CD4-positive, alpha-beta T cell (primary cell): ENCODE results near the gene ERFE. TPM values are rescaled to one million over a fixed set of nuclear protein-coding genes. Genes with fewer than 3 reads are reported as not detected.
"Not testable (repeated sequence)": the region's sequence is repeated elsewhere in the genome, so short reads cannot be mapped to it uniquely, and the experiment has no call there.

ENCODE experiments used
- ATAC-seq: fragments of 200-7000 bp; cut with Tn5 transposase; one replicate; pipeline ENCODE4 v1.10.0; 2022; ENCODE audit warnings: mild to moderate bottlenecking; ENCODE audit not compliant: poor library complexity
- CTCF ChIA-PET: fragments of 350-600 bp; sonication (Branson Sonifier 250); formaldehyde crosslinking; loops from one replicate; lab custom pipeline; 2021; ENCODE audit warnings: antibody characterized with exemption, inconsistent platforms; lab: Charles Lee
- POLR2A ChIA-PET: fragments of 350-600 bp; sonication (Branson Sonifier 250); formaldehyde crosslinking; loops from one replicate; lab custom pipeline; 2021; ENCODE audit warnings: antibody characterized with exemption, inconsistent platforms; lab: Charles Lee
- DNase-seq, 14 experiments: peaks; one replicate each; pipeline ENCODE4 v3.0.0-alpha.2; 2013 to 2020; ENCODE audit warnings: mixed read lengths in 2 of 14
- H3K27ac ChIP-seq, 2 donors: one replicate each; pipeline versions ENCODE4 v1.5.1 to v1.7.0; 2013; ENCODE audit warnings: low read length in 2 of 2, low read depth in 1 of 2, mild to moderate bottlenecking in 1 of 2
- H3K27me3 ChIP-seq, 2 experiments: 1 replicate in 1 of 2; 2 replicates in 1 of 2; pipeline versions ENCODE4 v1.6.1 to v1.7.0; 2013; ENCODE audit warnings: low read length in 2 of 2, control low read depth in 1 of 2, mild to moderate bottlenecking in 1 of 2, moderate library complexity in 1 of 2; ENCODE audit not compliant: insufficient read depth in 2 of 2, control insufficient read depth in 1 of 2
- H3K36me3 ChIP-seq: one replicate; pipeline ENCODE4 v1.6.1; 2013; ENCODE audit warnings: low read length, control low read depth; ENCODE audit not compliant: insufficient read depth
- H3K4me1 ChIP-seq: one replicate; pipeline ENCODE4 v1.6.1; 2013; ENCODE audit warnings: low read length, control low read depth; ENCODE audit not compliant: insufficient read depth
- H3K4me3 ChIP-seq: one replicate; pipeline ENCODE4 v1.5.1; 2013; ENCODE audit warnings: mild to moderate bottlenecking, low read length, moderate library complexity
- H3K9me3 ChIP-seq, 2 experiments: 1 replicate in 1 of 2; 2 replicates in 1 of 2; pipeline versions ENCODE4 v1.6.1 to v1.7.0; 2013; ENCODE audit warnings: low read length in 2 of 2, mild to moderate bottlenecking in 2 of 2, control low read depth in 1 of 2, moderate library complexity in 1 of 2; ENCODE audit not compliant: control insufficient read depth in 1 of 2, insufficient read depth in 1 of 2
- H3K27ac Mint-ChIP-seq: one replicate; pipeline ENCODE4 v1.8.0; 2020; ENCODE audit warnings: mixed read lengths
- H3K27me3 Mint-ChIP-seq: one replicate; pipeline ENCODE4 v1.8.0; 2021; ENCODE audit warnings: mixed read lengths
- H3K36me3 Mint-ChIP-seq: one replicate; pipeline ENCODE4 v1.8.0; 2021; ENCODE audit warnings: low read depth, mixed read lengths
- H3K4me1 Mint-ChIP-seq: one replicate; pipeline ENCODE4 v1.8.0; 2021; ENCODE audit warnings: low read depth, mixed read lengths
- H3K4me3 Mint-ChIP-seq: one replicate; pipeline ENCODE4 v1.8.0; 2020; ENCODE audit warnings: mild to moderate bottlenecking, mixed read lengths
- H3K9me3 Mint-ChIP-seq: one replicate; pipeline ENCODE4 v1.8.0; 2020; ENCODE audit warnings: mixed read lengths
- intact Hi-C, 2 experiments: fragments of 100-400 bp; cut with DNase I in 1 of 2; cut with micrococcal nuclease in 1 of 2; formaldehyde crosslinking; loops; one replicate each; pipeline versions ENCODE4 v1.15.1 to v1.9.0; 2023 to 2025; cut with DNase I, micrococcal nuclease
- total RNA-seq, 174 experiments: library from RNA in 2 of 174; stranded (reverse) in 2 of 174; gene quantifications; one replicate each; pipeline ENCODE4 v1.2.3 and lab custom pipeline; 2021 to 2026
- TF ChIP-seq, protein P1 (sequence below): fragments of 200-600 bp; IDR thresholded peaks from one replicate; pipeline ENCODE4 v1.8.0; 2022; ENCODE audit warnings: antibody characterized with exemption, mild to moderate bottlenecking

Gene ERFE
- total RNA-seq, 2 experiments from 2014 or later = not detected

DNA sequence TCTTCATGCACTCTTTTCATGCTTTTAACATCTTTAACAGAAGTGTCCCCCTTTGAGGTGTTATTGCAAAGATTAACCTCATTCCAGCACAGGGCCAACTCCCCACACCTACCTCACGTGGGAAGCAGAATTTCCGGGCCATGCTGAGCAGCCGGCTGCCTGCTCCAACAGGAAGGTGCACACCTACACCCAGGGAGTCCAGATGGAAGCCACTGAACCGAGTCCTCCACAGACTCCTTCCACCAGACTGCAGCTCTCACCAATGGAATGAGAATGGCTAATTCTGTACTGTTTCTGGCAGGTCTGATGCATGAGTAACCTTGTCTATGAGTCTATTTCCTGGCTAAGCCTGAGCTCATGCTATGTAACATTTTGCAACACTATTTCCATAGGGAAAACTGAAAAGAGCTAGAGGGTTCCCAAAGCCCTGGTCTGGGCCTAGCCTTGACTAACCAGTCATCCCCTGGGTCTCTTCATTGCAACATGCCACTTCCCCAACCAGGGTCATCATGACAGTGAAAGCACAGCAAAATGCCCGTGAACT lies 11.0 kb downstream of the ERFE start:
- no peaks in the 10 kb centered on the region for H3K27me3 ChIP-seq
- H3K36me3 Mint-ChIP-seq = peaks cover 69% of the 10 kb centered on the region
- H3K4me3 ChIP-seq = no peak overlapping the region
- no peak overlapping the region for H3K4me3 Mint-ChIP-seq
- intact Hi-C loops = no loop called here
- DNase-seq = no peak
- H3K9me3 Mint-ChIP-seq = no peaks in the 10 kb centered on the region
- ChIA-PET POLR2A (no interaction called here), CTCF (no interaction called here)
- H3K9me3 ChIP-seq = no peaks in the 10 kb centered on the region
- no peak overlapping the region for H3K27ac Mint-ChIP-seq
- H3K4me1 Mint-ChIP-seq = peaks cover 3% of the 10 kb centered on the region
- no peak overlapping the region for H3K27ac ChIP-seq
- TF ChIP-seq, protein P1, sequence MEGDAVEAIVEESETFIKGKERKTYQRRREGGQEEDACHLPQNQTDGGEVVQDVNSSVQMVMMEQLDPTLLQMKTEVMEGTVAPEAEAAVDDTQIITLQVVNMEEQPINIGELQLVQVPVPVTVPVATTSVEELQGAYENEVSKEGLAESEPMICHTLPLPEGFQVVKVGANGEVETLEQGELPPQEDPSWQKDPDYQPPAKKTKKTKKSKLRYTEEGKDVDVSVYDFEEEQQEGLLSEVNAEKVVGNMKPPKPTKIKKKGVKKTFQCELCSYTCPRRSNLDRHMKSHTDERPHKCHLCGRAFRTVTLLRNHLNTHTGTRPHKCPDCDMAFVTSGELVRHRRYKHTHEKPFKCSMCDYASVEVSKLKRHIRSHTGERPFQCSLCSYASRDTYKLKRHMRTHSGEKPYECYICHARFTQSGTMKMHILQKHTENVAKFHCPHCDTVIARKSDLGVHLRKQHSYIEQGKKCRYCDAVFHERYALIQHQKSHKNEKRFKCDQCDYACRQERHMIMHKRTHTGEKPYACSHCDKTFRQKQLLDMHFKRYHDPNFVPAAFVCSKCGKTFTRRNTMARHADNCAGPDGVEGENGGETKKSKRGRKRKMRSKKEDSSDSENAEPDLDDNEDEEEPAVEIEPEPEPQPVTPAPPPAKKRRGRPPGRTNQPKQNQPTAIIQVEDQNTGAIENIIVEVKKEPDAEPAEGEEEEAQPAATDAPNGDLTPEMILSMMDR = no peak
- no peak for ATAC-seq
- no peaks in the 10 kb centered on the region for H3K4me1 ChIP-seq
- peaks cover 7% of the 10 kb centered on the region for H3K27me3 Mint-ChIP-seq
- H3K36me3 ChIP-seq = peaks cover 61% of the 10 kb centered on the region

DNA sequence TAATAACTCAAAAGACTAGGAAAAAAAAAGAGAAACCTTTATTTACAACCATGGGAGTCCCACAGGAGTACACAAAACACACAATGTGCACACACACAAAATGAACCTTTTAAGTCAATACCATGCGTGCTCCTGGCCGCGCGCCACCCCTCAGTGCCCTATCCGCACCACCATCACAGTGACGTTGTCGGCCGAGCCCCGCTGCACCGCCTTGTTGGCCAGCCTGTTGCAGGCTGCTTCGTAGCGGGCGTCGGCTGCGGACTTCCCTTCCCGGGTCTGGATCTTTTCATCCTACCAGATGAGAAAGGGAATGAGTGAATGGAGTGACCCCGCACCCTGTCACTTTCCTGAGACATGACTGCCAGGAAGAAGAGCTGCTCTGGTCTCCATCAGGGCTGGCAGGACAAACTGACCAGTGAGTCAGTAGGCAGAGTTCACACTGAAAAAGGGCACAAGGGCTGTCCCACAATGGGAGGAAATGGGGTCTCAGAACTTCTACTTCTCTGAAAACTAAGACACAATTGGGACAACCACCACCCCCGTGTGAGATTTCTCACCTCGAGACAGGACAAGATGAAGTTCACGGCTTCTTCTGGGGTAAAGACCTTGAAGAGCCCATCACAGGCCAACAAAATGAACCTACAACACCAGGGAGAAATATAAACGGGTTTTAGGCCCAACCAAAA lies 11.8 kb downstream of the ERFE start:
- DNase-seq = no peak
- H3K36me3 Mint-ChIP-seq = peaks cover 76% of the 10 kb centered on the region

DNA sequence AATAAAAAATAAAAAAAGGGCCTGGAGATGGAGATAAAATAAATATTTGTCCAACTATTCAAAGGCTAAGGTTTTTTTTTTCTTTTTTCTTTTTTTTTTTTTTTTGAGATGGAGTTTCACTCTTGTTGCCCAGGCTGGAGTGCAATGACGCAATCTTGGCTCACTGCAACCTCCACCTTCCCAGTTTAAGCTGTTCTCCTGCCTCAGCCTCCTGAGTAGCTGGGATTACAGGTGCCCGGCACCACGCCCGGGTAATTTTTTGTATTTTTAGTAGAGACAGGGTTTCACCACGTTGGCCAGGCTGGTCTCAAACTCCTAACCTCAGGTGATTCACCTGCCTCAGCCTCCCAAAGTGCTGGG lies 12.3 kb downstream of the ERFE start:
- H3K4me1 ChIP-seq, H3K9me3 ChIP-seq, CTCF ChIA-PET, intact Hi-C loops, ATAC-seq, H3K4me3 Mint-ChIP-seq, H3K27me3 ChIP-seq, H3K4me1 Mint-ChIP-seq, H3K27ac ChIP-seq, H3K27me3 Mint-ChIP-seq, H3K9me3 Mint-ChIP-seq, H3K27ac Mint-ChIP-seq, DNase-seq, H3K4me3 ChIP-seq, POLR2A ChIA-PET: not testable (repeated sequence)
- peaks cover 81% of the 10 kb centered on the region for H3K36me3 Mint-ChIP-seq
- peaks cover 72% of the 10 kb centered on the region for H3K36me3 ChIP-seq

More for the DNA sequence above, 11.8 kb downstream of the ERFE start:
- Histone ChIP-seq H3K36me3 (peaks cover 68% of the 10 kb centered on the region), H3K4me1 (no peaks in the 10 kb centered on the region), H3K27me3 (no peaks in the 10 kb centered on the region), H3K4me3 (no peak overlapping the region), H3K27ac (no peak overlapping the region), H3K9me3 (no peaks in the 10 kb centered on the region)
- H3K9me3 Mint-ChIP-seq = no peaks in the 10 kb centered on the region
- no peak for ATAC-seq
- no peak overlapping the region for H3K4me3 Mint-ChIP-seq
- H3K27ac Mint-ChIP-seq = no peak overlapping the region
- H3K27me3 Mint-ChIP-seq = no peaks in the 10 kb centered on the region
- CTCF ChIA-PET = no interaction called here
- TF ChIP-seq, protein P1 = no peak
- intact Hi-C loops = no loop called here
- POLR2A ChIA-PET = no interaction called here
- H3K4me1 Mint-ChIP-seq = no peaks in the 10 kb centered on the region
